Stimulated activated CD8-positive, alpha-beta memory T cell treated with anti-CD3 and anti-CD28 coated beads, Interleukin-4, amount 100 ng/mL, for 48 hours (primary cell): ENCODE results near the gene DLG4.
"Not testable (repeated sequence)": the region's sequence is repeated elsewhere in the genome, so short reads cannot be mapped to it uniquely, and the experiment has no call there.

Source experiments
- DNase-seq: peaks from one replicate; pipeline ENCODE4 v3.0.0-alpha.2; 2020

Gene DLG4

DNA sequence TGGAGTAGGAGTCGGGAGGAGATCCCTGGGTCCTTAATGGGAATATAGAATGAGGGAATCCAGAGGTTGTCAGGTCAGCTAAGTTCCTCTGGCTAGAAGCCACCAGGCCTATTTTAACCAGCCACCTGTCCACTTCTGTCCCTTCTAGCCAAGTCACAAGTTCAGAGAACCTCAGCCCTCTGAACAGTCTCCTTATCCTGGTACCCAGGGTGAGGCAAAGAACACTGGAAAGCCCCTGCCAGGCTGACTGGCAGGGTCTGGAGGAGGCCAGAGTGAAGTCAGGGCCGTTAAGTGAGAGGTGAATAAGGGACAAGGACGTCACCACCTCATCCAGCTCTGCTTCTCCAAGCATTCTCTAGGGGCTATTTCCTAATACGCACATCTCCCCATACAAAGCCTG, 29.2 kb upstream of the DLG4 start:
- DNase-seq = no peak

DNA sequence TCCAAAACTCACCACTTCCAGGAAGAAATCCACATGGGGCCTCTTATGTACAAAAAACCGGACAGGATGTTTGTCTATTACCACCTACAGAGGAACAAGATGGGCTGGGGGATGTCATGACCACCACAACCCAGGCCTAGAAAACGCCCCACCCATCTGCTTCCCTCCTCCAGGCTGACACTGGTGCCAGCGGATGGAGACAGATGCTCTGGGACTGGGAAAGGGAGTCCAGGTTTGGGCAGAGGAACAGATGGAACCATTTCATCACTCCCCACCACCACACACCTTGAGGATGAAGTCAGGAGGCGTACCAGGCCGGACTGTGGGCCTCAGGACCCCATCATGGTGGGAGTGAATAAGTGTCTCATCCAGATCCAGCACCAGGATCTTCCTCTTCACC, 27.1 kb upstream of the DLG4 start:
- DNase-seq = no peak

DNA sequence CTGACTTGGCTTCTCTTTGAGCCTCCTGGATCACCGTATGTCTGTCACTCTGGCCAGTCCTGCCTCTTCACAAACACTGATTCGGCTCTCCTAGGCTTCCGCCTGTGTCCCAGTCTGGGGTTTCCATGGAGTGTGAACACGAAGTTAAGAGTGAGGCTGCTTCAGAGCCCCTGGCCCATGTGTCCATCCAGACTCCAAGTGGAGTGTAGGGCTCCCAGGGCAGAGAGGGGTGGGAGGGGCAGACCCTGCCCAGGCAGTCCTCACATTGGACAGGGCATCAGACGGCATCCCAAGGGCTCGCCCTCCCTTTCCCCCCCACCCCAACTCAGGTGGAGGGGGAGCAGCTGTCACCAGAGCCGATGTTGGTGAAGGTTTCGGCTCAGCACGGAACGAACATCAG, 24.2 kb upstream of the DLG4 start:
- not testable (repeated sequence) for DNase-seq

DNA sequence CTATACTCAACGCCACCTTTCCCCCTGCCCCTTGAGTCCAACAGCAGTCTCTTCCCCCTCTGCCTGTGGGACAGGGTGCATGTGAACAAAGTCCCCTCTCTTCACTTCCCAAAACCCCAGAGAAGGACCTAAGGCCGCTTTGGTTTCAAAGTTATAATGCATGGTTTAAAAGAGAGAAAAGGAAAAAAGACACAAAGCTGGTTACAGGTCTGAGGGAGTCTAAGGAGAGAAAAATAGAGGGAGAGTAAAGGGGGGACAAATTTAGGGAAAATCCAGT, 23.8 kb upstream of the DLG4 start:
- DNase-seq = no peak

DNA sequence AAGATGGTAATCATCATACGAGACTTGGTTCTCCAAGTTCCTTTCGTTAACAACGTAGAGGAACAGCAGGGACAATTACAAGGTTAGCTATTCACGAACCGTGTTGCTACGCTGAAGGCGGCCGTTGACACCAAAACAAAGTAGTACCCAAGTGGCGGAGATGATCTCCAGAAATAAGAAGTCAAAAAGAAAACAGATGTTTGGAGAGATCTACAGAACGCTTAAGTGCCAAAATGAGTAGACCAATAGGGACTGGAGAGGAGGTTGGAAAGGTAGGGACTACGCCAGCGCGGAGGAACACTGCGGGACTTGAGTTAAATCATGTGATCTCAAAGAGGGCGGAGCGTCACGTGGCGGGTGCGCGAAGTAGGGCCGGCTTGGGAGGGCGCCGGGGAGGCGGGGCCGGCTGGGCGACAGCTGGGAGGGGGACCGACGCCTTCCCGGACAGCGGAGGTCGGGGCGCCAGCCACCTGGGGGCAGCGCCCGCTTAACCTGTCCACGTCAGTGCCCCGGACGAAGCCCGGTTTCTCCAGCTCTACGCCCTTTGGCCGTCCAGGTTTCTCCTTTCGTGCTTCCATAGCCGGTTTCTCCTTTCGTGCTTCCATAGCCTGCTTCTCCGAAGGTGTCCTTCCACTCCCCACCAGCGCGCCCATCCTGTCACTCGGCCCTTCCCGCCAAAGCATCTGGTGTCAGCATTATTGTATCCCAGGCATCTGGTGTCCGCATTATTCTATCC, 23.2 kb upstream of the DLG4 start:
- DNase-seq = peak; percentile 95

DNA sequence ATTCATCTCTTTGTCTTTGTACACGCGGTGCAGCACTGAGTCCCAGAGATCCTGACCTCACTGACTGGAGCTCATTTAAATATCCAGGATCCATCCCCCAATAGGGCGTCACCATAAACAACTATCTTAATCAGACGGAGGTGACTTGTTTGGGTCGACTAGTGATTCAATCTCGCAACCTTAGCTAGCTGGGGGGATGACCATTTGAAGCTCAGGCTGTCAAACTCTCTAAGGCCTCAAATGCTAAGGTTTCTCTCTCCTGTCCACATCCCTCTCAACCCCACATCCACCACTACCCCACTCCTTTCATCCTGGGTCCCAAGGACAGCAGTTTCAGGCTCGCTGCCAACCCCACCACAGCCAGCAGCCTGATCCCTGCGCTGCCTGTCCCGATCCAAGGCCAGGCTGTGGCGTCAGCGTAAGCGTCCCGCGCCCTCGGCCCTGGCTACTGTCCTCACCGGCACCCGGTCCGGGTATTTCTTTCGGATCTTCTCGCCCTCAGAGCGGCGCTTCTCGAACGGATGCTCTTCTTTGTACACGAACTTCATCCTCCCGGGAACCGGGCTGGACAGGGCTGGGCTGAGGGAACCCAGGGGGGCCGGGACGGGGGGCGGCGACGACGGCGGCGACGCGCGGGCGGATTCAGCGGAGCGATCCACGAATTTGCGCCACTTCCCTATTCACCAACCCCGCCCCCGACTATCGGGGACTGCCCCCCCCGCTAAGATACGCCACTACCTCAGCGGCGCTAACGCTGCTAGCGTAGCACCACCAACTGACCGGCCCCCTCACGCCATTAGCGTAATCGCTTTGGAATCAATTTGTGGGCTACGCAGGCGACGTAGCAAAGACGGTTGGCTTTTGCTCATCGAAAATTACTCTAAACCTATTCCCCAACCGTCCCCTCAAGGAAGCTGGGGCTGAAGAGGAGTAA, 22.4 kb upstream of the DLG4 start, which contains the start of gene GABARAP:
GABARAP (minus strand) TSS at position 667 of the 934 bp plus-strand sequence; CDS start at position 548, 119 bp downstream.
- DNase-seq = peak; percentile 97

DNA sequence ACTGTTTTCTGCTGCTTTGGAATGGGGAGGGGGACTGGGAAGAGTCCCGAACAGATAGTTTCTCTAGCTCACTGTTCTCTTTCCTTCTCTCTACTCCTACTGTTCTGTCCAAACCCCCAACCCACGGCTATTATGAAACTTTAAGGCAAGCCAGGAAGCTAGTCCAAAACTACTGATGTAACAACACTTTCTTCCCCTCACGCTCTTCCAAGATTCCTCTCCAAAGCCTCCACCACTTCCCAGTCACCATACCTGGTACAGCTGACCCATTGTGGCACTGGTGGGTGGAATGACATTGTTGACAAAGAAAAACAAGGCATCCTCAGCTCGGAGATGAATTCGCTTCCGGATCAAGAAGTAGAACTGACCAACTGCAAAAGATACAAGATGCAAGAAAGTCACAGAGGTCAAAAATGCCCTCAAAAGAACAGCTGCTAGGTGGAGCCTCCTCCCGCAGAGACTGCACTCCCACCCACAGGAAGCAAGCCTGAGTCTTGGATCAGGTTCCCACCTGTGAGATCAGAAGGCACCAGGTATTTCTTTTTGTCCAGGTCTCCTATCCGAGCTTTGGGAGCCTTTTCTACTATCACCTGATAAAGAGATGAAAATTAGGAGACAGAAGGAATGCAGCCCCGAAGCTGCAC, 21.6 kb upstream of the DLG4 start:
- DNase-seq = no peak

DNA sequence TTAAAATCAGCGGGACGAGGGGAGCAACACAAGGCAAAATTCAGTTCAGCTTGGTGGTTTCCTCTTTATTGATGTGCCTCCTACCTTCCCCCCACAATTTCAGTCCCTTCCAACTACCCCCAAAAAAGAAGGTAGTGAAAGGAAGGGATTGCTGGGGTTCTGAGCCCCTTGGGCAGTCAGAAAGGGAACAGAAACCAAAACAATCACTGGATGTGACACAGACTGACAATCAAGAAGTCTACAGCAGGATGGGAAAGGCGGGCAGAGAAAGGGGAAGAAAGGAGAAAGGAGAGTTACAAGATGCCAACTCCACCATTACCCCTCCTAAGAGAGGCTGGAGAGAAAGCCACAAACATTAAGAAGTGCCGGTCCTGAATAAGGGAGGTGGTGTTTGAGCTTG, 20.7 kb upstream of the DLG4 start:
- no peak for DNase-seq

DNA sequence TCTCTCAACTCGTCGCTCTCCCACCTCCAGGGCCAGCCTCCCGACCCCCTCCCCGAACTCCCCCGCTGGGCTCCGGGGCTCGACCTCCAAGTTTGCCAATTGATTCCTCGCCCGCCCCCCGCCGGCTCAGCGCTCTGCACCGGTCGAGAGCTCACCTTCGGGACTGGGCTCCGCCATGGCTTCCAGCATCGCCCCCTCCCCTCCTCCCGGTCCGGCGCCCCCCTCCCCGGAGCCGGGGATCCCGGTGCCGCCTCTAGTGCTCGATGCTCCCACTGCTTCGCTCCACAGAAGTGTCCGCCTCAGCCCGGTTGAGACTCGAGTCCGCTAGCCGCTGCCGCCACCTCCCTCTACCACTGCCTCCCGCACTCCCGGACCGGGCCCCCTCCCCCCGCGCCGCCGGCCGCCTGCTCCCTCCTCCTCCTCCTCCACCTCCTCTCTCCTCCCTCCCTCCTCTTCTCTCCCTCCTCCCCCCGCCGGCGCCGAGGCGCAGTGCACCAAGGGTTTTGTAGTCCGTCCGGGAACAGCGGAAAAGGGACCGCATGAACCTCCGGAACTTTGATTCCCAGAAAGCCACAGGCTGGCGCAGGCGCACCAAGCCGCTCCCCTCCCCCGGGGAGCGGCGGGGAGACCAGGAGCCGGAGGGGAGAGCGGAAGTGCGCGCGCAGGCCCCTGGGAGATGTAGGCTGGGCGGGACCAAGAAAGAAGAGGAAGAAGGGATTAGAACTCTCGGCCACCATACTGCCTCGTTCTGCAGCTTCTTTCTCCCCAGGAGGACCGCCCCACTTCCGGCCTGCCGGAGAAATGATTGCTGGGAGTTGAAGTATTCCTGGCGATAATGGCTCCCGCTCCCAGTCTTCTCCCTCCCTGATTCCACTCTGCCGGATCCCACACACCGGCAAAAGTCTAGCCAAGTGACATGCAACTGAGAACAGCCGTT, 19.7 kb upstream of the DLG4 start, which contains the start of gene PHF23:
PHF23 (minus strand) TSS at position 367 of the 937 bp plus-strand sequence; CDS start at position 189, 178 bp downstream.
- DNase-seq = peak; percentile 97

DNA sequence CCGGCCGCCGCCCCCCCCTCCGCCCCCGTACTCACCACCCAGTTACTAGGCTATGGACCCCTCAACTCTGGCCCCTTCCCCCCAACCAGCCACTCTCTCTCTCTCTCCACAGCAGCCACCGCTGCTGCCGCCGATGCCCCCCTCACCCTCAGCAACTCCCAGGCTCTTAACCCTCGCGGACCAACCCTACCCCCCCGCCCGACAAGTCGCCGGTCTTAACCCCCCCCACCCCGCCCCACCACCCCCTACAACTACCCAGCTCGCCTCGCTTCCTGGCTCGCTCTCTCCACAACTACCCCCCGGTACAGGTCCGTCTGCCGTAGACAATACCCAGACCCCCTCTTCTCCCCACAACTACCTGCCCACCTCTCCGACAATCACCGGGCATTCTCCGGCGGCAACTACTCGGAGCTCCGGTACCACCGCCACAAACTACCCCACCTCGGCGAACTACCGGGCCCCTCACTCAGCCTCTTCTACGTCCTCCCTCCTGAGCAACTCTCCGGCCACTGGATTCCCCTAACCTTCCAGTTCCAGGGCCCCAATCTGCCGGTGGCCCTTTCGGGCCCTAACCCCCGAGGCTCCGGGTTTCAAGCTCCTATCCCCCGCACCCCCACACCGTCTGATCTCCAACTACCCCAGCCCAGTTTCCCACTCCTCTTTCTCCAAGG, 18.9 kb upstream of the DLG4 start:
- peak; percentile 52 for DNase-seq

DNA sequence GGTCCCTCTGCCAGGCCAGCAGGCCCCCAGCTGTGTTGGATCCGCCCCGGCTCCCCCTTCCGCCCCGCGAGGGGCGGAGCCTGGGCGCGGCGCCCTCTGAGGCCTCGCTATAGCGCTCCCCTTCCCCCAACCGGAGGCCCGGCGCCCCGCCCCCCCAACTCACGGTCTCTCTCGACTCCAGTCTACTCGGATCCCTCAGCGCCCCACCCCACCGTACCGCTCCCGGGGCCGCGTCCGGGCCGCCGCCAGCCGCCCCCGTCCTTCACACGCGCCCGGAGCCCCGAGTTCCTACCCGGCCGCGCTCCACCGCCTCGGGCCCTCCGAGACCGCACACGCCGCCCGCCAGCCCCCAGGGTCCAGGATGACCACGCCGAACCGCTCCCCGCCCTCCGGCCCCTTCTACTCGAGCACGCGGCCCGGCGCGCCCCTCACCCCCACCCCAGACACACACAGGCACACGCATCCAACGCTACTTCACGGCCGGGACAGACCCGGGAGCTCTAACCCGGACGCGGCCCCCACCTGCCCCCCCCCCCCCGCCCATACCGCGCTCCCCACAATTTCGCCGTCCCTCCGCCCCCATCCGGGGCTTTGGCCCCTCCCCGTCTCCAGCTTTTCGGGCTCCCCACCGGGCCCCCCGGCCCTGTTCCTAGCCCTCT, 18.3 kb upstream of the DLG4 start:
- DNase-seq = peak; percentile 93

DNA sequence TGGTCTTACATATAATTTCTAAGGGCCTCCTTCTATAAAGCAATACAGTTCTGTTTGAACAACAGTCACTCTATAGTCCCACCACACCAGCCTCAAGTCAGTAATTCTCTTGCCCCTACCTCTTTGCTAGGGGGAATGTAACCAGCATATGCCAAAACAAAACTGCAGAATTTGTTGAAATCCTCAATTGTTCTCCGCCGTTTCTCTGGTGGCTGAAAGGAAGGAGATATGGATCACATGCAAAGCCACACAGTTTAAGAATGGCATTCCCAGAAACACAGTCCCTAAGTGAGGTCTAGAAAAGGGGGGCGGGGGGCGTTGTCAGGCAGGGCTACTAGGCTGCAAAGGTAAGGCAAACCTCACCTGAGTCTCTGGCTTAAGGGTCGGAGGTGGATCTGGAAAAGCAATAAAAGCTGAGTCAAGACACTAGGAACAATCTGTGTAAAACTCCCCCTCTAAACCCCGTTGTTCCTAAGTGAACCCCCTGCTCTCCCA, 17.7 kb upstream of the DLG4 start:
- no peak for DNase-seq

DNA sequence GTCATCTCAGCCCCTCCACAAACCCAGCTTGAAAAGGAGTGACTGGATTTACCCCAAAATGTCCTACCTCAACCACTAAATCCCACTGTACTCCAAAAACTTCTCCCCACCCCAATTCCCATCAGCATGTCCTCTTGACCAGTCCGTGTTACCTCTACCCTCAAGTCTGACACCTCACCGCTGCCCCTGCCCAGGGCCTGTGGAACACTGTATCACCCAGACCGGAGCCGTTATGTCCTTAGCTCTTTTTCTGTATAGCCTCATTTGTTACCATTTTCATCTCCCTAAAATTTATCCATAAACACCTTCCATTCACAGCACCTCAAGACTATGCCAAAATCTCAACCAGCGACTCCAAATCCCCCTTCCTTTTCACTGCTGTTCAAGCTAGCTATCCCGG, 17.2 kb upstream of the DLG4 start:
- no peak for DNase-seq

DNA sequence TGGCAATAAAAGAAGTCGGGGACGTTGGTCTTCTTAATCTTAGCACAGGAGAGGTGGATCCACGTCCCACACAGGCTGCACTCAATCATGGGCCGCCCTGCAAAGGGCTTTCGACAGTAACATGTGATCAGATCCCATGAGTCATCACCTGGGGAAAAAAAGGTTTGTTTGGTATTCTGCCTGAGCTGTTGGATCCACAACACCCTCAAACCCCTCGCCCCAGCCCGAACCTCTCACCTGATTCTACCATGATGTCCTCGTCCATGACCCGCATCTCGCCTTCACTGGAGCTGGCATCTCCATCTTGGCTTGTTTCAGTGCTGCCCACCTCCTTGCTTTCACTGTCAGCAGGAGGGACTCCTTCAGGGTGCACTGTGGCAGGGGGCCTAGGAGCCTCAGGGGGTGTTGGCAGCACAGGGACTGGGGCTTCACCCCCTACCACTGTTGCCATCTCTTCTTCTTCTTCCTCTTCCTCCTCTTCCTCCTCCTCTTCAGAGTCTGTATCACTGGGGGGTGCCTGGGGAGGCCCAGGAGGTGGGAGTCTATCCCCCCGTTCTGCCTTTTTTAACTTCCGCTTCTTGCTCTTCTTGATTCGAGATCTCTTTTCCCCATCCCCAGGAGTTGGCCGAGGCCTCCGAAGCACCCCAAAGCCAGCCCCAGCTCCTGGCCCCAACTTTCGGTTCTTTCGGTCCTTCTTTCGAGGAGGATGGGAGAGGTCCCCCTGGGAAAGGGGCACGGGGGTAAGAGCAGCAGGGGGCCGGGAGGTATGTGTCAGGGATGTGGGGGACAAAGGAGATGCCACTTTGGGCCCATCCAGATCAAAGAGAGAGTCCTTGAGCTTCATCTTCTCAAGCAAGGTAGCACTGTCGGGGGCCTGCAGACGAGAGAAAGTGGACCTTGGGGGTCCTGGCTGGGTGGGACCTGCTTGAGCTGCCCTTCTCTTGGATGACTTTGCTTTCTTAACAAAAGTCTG, 16.3 kb upstream of the DLG4 start:
- no peak for DNase-seq

DNA sequence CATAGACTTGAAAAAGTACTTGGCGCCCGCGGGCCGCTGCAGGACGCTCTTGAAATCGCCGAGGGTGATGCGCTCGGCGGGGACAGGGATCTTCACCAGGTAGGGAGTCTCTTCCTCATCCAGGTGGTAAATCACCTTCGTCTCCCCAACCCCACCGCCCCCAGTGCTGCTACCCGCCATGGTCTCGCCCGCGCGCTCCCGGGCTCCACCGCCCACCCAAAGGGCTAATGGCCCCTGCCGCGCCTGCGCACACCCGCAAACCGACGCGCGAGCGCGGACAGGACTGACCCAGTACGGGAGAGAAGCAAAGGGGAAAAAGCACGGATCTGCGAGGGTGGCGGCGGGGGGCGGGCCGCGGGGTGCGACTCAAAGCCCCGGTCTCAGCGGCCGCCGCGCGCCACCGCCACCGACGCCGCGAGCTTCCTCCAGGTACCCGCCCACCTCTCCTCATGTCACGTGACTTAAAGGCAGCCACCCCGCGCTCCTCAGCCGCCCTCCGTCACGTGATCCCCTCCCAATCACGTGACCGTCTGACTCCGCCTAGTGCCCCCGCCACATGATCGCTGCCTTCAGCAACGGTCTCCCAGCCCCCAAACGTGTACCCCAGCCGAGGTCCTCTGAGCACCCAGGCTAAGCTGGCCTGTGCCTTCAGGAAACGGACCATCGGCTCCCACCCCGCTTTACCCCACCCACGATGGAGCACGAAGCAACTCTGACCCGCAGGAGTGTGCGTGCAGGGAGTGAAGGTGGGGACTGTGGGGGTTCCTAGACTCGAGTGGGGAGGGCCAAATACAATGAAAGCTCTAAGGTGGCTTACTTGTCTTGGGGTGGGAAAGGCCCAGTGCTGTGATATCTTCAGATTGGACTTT, 14.7 kb upstream of the DLG4 start, which contains the start of gene DVL2:
DVL2 (minus strand) TSS at position 435 of the 869 bp plus-strand sequence; CDS start at position 180, 255 bp downstream.
- peak; percentile 96 for DNase-seq

DNA sequence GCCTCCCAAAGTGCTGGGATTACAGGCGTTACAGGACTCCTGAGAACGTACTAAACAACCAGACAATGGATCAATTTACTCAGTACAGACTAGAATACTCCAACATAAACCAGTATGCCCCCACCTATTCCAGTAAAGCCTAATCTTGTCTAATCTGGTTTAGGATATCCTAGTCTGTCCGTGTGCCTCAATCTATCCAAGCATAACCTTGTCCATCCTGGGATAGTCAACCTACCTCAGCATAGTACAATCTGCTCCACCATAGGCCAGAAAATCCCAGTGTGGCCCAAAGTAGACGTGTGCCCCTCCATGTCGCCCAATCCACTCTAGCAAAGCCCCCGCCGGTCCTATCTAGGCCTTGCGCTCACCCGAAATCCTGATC, 14.1 kb upstream of the DLG4 start:
- no peak for DNase-seq

DNA sequence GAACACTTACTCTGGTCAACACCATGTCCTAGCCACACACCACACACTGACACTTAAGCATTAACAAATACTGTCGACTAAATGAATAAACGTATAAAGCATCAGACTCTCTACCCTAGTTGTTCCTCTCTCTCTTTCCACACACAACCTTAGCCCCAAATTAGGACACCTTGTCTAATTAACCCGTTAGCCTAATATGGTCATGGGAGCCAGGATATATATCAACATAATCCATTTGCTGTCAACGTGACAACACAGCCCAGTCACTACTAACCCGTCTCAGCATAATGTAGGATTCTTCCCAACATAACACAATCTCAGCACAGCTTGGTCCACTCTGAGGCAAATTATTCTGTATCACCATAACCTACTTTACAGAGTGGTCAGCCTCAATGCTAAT, 12.5 kb upstream of the DLG4 start:
- no peak for DNase-seq

DNA sequence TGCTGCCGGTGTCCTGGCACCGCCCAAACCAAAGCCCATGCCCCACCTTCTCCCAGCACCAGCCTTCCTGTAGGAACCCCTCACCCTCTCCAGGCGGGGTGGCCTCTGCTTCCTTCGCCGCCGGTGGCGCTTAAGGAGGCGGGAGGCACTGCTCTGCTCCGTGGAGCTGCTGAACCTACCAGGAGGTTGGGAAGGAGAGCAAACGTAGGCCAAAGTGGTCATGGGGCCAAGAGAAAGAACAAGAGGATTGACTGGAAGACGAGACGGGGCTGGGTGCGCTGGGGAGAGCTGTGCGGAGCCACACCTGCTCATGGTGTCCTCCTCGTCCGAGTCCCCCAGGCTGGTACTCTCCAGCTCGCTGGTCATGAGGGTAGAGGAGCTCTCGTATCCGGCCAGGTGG, 9.9 kb upstream of the DLG4 start:
- DNase-seq = no peak

DNA sequence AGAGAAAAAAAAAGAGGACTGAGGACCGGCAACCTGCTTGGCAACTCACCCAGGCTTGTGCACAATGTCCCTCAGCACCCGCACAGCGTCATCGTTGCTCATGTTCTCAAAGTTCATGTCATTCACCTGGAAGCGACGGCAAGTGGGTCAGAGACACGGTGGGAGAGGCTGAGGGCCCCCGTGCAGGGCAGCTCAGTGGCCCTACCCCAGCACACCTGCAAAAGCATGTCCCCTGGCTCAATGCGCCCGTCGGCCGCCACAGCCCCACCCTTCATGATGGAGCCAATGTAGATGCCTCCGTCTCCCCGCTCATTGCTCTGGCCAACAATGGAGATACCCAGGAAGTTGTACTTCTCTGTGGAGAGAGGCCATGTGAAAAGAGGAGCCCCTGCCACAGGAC, 9.3 kb upstream of the DLG4 start:
- DNase-seq = no peak
